NCI-H2196 (cell line): ENCODE results near the gene DYNLT1.
A peak's percentile ranks its signal among the peaks of the same experiment; 100 is the strongest.
"Not testable (repeated sequence)": the region's sequence is repeated elsewhere in the genome, so short reads cannot be mapped to it uniquely, and the experiment has no call there.

Source experiments
- DNase-seq: peaks from one replicate; lab custom pipeline; 2025; ENCODE audit not compliant: unreplicated experiment; lab: John Stamatoyannopoulos, UW

Gene DYNLT1

GRCh38 chr6:158663625-158664165, 19.2 kb upstream of the DYNLT1 start:
- DNase-seq, result no peak

GRCh38 chr6:158662954-158663624, 18.5 kb upstream of the DYNLT1 start:
- no peak for DNase-seq

- DNase-seq, result no peak
Observed at GRCh38 chr6:158662607-158662953, 18.0 kb upstream of the DYNLT1 start.

- DNase-seq, result no peak
Observed at GRCh38 chr6:158661156-158661685, 16.7 kb upstream of the DYNLT1 start.

- peak; percentile 57 for DNase-seq
Observed at GRCh38 chr6:158660333-158660754, 15.8 kb upstream of the DYNLT1 start.

- not testable (repeated sequence) for DNase-seq
Observed at GRCh38 chr6:158656986-158657385, 12.4 kb upstream of the DYNLT1 start.

- DNase-seq, result peak; percentile 37
Observed at GRCh38 chr6:158655569-158656450, 11.3 kb upstream of the DYNLT1 start.

GRCh38 chr6:158654960-158655489, 10.5 kb upstream of the DYNLT1 start:
- DNase-seq, result peak; percentile 37

GRCh38 chr6:158654498-158654897, 10.0 kb upstream of the DYNLT1 start:
- DNase-seq, result peak; percentile 66

GRCh38 chr6:158653577-158654354, 9.2 kb upstream of the DYNLT1 start:
- DNase-seq, result no peak

GRCh38 chr6:158651981-158652737, 7.6 kb upstream of the DYNLT1 start:
- not testable (repeated sequence) for DNase-seq

- no peak for DNase-seq
Observed at GRCh38 chr6:158649289-158650143, 5.0 kb upstream of the DYNLT1 start, which contains the start of gene SYTL3. Gene SYTL3 (plus strand): TSS chr6:158650054. CDS start chr6:158663269, 13,215 bp downstream.

GRCh38 chr6:158648682-158649131, 4.2 kb upstream of the DYNLT1 start:
- DNase-seq, result no peak

GRCh38 chr6:158647501-158647900, 3.0 kb upstream of the DYNLT1 start:
- no peak for DNase-seq

- DNase-seq, result no peak
Observed at GRCh38 chr6:158646023-158646910, 1.7 kb upstream of the DYNLT1 start.

GRCh38 chr6:158645064-158646022, 800 bp upstream of the DYNLT1 start:
- DNase-seq, result no peak

- no peak for DNase-seq
Observed at GRCh38 chr6:158643836-158644230, 710 bp downstream of the DYNLT1 start.
